ENCODE data around the gene SPDEF.

Gene SPDEF

GRCh38 chr6:34547701-34548644 lies 8.2 kb downstream of the SPDEF start:
- no peak overlapping the region for H3K27ac ChIP-seq
- no peak for DNase-seq (ENCODE audit: low read depth, low spot score)

DNA sequence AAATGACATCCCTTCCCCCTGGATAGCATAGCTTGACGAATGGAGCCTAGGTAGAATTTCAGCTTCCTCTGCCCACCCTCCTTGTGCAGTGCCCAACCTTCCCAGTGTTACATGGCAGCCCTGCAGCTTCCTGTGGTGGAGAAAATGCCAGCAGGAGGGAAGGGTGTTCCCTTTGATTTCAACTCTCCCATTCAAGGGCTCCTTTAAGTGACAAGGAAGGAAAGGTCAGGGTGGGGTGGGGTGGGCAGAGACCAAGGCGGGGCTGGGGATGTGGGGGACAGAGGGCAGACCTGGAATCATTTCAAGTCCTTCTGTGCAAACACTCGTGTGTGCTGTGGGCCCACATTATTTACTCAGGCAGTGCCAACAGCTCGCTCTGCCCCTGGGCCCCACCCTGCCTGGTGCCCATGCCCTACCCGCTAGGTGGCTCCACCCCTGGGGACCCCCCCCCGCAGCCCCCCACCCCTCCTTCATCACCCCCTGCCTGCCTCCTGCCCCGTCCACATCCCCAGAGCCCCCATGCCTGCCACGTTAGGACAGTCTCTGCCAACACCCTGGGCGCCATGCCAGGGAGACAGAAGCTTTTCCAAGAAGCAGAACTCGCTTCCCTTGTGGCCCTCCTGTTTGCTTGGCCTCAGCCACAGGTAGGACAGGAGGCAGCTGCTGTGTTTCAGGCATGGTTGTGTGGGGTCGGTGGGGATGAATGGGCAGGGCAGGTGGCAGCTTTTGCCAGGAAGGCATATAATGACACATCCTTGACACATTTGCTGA lies 9.4 kb downstream of the SPDEF start:
- no peak for DNase-seq (ENCODE audit: low read depth, low spot score)
- H3K27ac ChIP-seq: no peak overlapping the region

- H3K27ac ChIP-seq: no peak overlapping the region
- DNase-seq (ENCODE audit: low read depth, low spot score): no peak
Measured at GRCh38 chr6:34544776-34545471, 11.2 kb downstream of the SPDEF start.

- no peak for DNase-seq (ENCODE audit: low read depth, low spot score)
- no peak overlapping the region for H3K27ac ChIP-seq
Measured at GRCh38 chr6:34544052-34544604, 12.0 kb downstream of the SPDEF start.

DNA sequence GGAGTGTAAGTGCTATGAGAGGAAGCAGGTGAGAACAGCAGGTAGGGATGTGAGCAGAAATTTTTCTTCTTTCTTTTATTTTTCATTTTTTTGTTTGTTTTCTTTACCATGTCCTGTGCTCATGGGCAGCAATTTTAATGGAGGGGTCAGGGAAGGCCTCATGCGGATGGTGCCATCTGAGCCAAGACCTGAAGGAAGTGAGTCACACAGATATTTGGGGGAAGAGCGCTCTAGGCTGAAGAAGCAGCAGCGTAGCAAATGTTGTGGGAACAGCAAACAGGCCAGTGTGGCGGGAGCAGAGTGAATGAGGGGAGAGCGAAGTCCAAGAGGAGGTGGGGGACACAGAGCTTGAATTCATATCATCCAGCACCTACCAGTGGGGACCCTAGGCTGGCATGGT lies 12.7 kb downstream of the SPDEF start:
- no peak for DNase-seq (ENCODE audit: low read depth, low spot score)
- H3K27ac ChIP-seq: no peak overlapping the region

GRCh38 chr6:34540841-34541240 lies 15.3 kb downstream of the SPDEF start:
- no peak for DNase-seq (ENCODE audit: low read depth, low spot score)
- no peak overlapping the region for H3K27ac ChIP-seq

DNA sequence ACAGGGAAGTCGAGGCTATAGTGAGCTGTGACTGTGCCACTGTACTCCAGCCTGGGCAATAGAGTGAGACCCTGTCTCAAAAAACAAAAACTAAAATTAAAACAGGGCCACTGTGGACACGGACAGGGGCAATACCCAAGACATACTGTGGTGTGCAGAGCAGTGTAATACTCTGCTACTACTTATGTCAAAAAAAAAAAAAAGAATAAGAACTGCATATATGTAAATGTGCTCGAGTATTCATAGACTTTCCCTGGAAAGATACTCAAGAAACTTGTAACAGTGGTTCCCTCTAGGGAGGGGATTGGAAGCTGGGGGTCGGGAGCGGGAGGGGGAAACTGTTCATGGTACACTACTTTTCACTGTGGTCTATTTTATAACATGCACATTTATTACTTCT lies 15.9 kb downstream of the SPDEF start:
- no peak for DNase-seq (ENCODE audit: low read depth, low spot score)

DNA sequence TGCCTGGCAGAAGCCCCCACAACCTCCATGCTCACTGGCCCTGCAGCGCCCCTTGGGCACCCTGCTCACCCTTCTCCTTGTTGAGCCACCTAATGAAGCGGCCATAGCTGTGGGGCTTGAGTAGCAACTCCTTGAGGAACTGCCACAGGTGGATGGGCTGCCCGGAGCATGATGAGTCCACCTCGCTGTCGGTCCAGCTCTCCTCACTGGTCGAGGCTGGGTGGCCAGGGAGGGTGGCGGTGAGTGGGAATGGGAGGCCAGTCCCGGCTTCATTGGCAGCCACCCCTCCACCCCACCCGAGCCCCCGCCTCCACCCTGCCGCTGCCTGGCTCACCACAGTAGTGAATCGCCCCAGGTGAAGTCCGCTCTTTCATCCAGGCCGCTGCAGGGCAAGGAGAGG lies 16.9 kb downstream of the SPDEF start:
- H3K27ac ChIP-seq: no peak overlapping the region
- no peak for DNase-seq (ENCODE audit: low read depth, low spot score)

More for the DNA sequence above, 15.9 kb downstream of the SPDEF start:
- H3K27ac ChIP-seq: no peak overlapping the region

GRCh38 chr6:34538581-34538980 lies 17.5 kb downstream of the SPDEF start:
- no peak for DNase-seq (ENCODE audit: low read depth, low spot score)
- H3K27ac ChIP-seq: no peak overlapping the region

GRCh38 chr6:34537922-34538550 lies 18.1 kb downstream of the SPDEF start:
- no peak for DNase-seq (ENCODE audit: low read depth, low spot score)
- H3K27ac ChIP-seq: no peak overlapping the region

DNA sequence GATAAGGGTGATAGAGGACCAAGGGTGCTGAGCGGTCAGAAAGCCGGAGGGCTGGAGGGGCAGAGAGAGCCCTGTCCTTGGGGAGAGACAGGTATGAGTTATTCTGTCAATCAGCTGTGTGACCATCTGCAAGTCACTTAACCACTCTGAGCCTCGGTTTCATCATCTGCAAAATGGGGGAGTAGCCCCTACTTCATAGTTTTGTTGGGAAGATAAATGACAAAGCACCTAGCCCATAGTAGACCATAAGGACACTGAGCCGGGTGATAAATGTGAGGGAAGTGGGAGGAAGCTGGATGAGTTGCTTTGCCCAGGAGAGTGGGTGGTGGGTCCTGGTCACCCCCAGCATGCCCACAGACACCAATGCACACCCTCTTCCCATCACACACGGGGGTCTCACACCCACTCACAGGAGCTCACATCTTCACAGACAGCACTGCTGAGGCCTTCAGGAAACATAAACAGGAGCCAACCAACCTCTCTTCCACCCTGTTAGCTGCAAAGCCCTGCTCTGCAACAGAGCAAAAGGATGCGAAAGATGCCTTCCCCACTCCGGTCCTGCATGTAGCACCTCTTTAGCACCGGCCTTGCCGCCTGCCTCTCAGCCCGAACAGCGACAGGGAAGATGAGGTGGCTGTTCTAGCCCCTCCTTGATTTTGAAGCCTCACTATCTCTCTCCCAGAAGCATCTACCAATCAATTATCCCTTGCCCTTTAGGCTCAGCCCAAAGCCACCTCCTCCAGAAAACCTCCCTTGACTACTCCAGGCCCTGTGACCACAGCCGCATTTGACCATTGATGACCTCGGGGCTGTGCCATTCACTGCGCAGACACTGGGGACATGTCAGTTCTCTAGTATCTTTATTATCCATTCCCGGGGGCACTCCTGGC lies 18.9 kb downstream of the SPDEF start:
- H3K27ac ChIP-seq: no peak overlapping the region
- no peak for DNase-seq (ENCODE audit: low read depth, low spot score)

DNA sequence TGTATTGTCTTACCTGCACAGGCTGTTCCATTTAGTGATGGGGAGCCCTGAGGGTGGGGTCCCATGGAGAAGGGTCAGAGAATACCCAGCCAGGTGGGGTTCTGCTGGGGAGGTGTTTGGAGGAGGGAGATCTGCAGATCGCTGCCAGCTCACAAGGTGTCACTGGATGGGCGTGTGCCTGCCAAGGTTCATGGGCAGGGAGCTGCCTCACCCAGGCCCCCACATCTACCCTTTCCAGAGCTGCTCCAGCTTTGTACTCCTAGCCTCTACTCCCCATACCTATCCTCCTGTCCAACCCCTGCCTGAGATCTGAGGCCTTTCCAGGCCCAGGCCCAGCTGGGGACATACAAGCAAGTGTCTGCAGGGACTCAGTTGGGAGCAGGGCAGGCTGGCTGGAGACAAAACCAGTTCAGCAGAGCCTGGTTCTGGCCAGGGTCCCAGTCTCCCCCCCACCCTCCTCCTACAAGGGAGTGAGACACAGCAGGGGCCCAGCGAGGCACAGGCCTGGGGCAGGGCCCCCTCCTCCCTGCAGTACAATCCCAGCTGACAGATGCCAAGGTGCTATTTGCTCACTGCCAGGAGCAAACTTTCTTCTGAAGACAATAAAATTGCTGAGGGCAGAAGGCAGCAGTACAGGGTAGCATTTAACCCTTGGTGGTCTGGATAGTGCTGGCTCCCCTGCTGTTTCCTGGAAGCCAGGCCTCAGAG lies 19.7 kb downstream of the SPDEF start:
- DNase-seq (ENCODE audit: low read depth, low spot score): no peak
- no peak overlapping the region for H3K27ac ChIP-seq

DNA sequence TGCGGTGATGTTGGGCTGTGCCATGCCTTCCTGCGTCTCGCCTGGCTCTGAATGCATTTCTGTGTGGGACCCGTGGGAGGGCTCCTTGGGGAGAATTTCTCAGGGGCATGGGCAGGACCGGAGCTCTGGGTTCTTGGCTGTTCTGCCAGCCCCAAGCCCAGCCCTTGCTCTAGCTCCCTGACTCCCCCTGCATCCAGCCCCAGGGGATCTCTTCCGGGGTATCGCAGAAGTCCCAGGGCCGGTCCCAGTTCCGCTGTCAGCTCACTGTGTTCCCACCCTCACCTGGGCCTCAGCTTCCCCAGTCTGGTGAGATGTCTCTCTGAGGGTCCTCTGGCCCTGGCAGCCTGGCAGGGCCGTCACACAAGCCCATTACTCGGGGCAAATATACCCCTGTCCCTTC lies 20.5 kb downstream of the SPDEF start:
- no peak for DNase-seq (ENCODE audit: low read depth, low spot score)
- H3K27ac ChIP-seq: no peak overlapping the region

DNA sequence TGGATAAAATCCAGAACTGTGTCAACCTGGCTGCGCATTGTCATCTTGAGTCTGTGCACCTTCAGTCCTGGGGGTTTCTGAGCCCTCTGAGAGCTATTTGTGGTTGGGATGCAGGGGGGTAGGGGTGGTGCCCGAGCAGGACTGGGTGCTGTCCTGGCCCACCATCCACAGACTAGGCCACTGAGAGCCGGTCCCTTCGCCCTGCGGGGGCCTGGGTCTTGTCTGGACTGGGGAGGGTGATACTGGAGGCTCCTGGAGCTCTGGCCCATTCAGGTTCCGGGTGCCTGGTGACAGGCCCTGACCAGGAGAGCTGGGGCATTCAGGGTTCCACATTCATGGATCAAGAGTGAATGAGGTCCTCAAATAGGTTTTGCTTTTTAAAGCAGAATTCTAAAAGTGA lies 20.9 kb downstream of the SPDEF start:
- H3K27ac ChIP-seq: no peak overlapping the region
- no peak for DNase-seq (ENCODE audit: low read depth, low spot score)

DNA sequence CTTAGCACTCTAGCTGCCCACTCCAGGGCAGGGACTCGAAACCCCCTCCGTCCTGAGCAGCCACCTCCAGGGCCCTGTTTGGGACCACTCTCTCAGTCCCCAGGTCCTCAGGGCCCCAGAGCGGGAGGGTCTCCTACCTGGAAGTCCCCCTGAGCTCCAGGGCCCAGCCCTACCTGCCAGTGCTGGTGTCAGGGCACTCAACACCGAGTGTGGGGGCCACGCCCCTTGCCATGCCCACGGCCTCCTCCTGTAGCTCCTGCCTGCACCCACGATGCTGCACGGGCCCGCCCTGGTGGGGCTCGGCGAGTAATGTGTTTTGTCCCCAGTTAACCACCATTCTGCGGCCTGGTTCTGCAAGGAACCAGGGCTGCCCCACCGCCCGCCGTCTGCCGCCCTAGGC lies 21.5 kb downstream of the SPDEF start:
- DNase-seq (ENCODE audit: low read depth, low spot score): no peak

GRCh38 chr6:34534146-34534545 lies 22.0 kb downstream of the SPDEF start:
- no peak overlapping the region for H3K27ac ChIP-seq
- no peak for DNase-seq (ENCODE audit: low read depth, low spot score)

More for the DNA sequence above, 21.5 kb downstream of the SPDEF start:
- H3K27ac ChIP-seq: no peak overlapping the region

DNA sequence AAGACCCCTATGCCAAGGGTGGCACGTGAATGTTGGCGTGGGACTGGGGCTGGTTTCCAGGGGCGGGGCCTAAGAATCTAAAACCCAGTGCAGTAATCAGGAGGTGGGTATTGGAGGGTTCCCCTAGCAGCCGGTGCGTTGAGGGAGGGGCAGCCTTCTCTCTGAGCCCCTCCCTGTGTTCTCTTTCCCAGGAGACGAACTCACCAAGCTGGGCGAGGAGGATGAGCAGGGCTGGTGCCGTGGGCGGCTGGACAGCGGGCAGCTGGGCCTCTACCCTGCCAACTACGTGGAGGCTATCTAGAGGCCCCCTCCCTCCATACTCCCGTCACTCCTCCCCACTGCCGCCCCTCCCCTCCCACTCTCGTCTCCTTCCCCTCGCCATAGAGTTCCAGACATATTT lies 23.9 kb downstream of the SPDEF start:
- no peak overlapping the region for H3K27ac ChIP-seq
- DNase-seq (ENCODE audit: low read depth, low spot score): no peak

GRCh38 chr6:34531580-34532201 lies 24.4 kb downstream of the SPDEF start:
- no peak for DNase-seq (ENCODE audit: low read depth, low spot score)
- H3K27ac ChIP-seq: no peak overlapping the region

All from epithelial cell of prostate (primary cell).